ENCODE data around the gene TEX11. TPM values are rescaled to one million over a fixed set of nuclear protein-coding genes. Genes with fewer than 3 reads are reported as not detected.

TEX11 gene
- total and polyA plus RNA-seq, 2 experiments from 2014 or later, result not detected

GRCh38 chrX:70552130-70552704 lies 356.3 kb downstream of the TEX11 start:
- Histone ChIP-seq H4K20me1 (ENCODE audit: insufficient read depth) (no peaks in the 10 kb centered on the region), H3K4me3 (no peak overlapping the region), H3K79me2 (ENCODE audit: insufficient read depth) (no peaks in the 10 kb centered on the region), H3K36me3 (ENCODE audit: low read depth) (no peaks in the 10 kb centered on the region), H3K9me3 (ENCODE audit: low read depth) (no peaks in the 10 kb centered on the region), H3K27me3 (replicated peaks; ENCODE audit: insufficient read depth) (no peaks in the 10 kb centered on the region), H3K9ac (no peak overlapping the region), H3K27ac (no peak overlapping the region), H3F3A (ENCODE audit: insufficient read depth) (no peaks in the 10 kb centered on the region), H3K9me2 (ENCODE audit: insufficient read depth) (no peaks in the 10 kb centered on the region), H3K4me1 (ENCODE audit: insufficient read depth) (peaks cover 9% of the 10 kb centered on the region), H3K4me2 (ENCODE audit: unreplicated experiment) (no peak overlapping the region), H2AFZ (no peak overlapping the region)
- WGBS, 2 experiments (ENCODE audit: low coverage in 1 of 2, low lambda C conversion rate in 2 of 2, missing lambda C conversion rate in 2 of 2), result 61 to 64% methylated on average over 7 of the region's 7 CpGs
- DNase-seq, result no peak
- in situ Hi-C loops (cut with MboI), result no loop called here
- no peak for TF ChIP-seq EZH2 (IDR thresholded peaks at IDR 0.05; ENCODE audit: insufficient read depth, poor library complexity, severe bottlenecking)
- TF ChIP-seq EZH2phosphoT487 (IDR thresholded peaks at IDR 0.05; ENCODE audit: insufficient read depth, low read depth), result no peak

- no peak for DNase-seq
- no peaks in the 10 kb centered on the region for H3K79me2 ChIP-seq (ENCODE audit: insufficient read depth)
- no peak for TF ChIP-seq EZH2phosphoT487 (IDR thresholded peaks at IDR 0.05; ENCODE audit: insufficient read depth, low read depth)
- TF ChIP-seq EZH2 (IDR thresholded peaks at IDR 0.05; ENCODE audit: insufficient read depth, poor library complexity, severe bottlenecking), result no peak
- H2AFZ ChIP-seq, result no peak overlapping the region
- no peaks in the 10 kb centered on the region for H3K9me2 ChIP-seq (ENCODE audit: insufficient read depth)
- H3K4me3 ChIP-seq, result no peak overlapping the region
- no peak overlapping the region for H3K9ac ChIP-seq
- H3K27ac ChIP-seq, result no peak overlapping the region
- H3K9me3 ChIP-seq (ENCODE audit: low read depth), result no peaks in the 10 kb centered on the region
- peaks cover 8% of the 10 kb centered on the region for H3K4me1 ChIP-seq (ENCODE audit: insufficient read depth)
- whole genome bisulfite sequencing, 2 experiments (ENCODE audit: low coverage in 1 of 2, low lambda C conversion rate in 2 of 2, missing lambda C conversion rate in 2 of 2), result 0 to 25% methylated on average over 1 to 3 of the region's 3 CpGs
- no peak overlapping the region for H3K4me2 ChIP-seq (ENCODE audit: unreplicated experiment)
- no peaks in the 10 kb centered on the region for H4K20me1 ChIP-seq (ENCODE audit: insufficient read depth)
- in situ Hi-C loops (cut with MboI), result no loop called here
- no peaks in the 10 kb centered on the region for H3K27me3 ChIP-seq (replicated peaks; ENCODE audit: insufficient read depth)
- no peaks in the 10 kb centered on the region for H3K36me3 ChIP-seq (ENCODE audit: low read depth)
- no peaks in the 10 kb centered on the region for H3F3A ChIP-seq (ENCODE audit: insufficient read depth)
These were observed 359.1 kb downstream of the TEX11 start for GRCh38 chrX:70549429-70549828.

GRCh38 chrX:70535198-70535597 lies 373.3 kb downstream of the TEX11 start:
- in situ Hi-C loops (cut with MboI), result no loop called here
- Histone ChIP-seq H3F3A (ENCODE audit: insufficient read depth) (no peaks in the 10 kb centered on the region), H3K27me3 (replicated peaks; ENCODE audit: insufficient read depth) (no peaks in the 10 kb centered on the region), H3K9me3 (ENCODE audit: low read depth) (no peaks in the 10 kb centered on the region), H4K20me1 (ENCODE audit: insufficient read depth) (no peaks in the 10 kb centered on the region), H3K9ac (no peak overlapping the region), H2AFZ (no peak overlapping the region), H3K36me3 (ENCODE audit: low read depth) (no peaks in the 10 kb centered on the region), H3K4me2 (ENCODE audit: unreplicated experiment) (no peak overlapping the region), H3K4me3 (no peak overlapping the region), H3K79me2 (ENCODE audit: insufficient read depth) (no peaks in the 10 kb centered on the region), H3K4me1 (ENCODE audit: insufficient read depth) (no peaks in the 10 kb centered on the region), H3K27ac (no peak overlapping the region), H3K9me2 (ENCODE audit: insufficient read depth) (no peaks in the 10 kb centered on the region)
- DNase-seq, result no peak
- 29 to 36% methylated on average over 1 of the region's 1 CpG for WGBS, 2 experiments (ENCODE audit: low coverage in 1 of 2, low lambda C conversion rate in 2 of 2, missing lambda C conversion rate in 2 of 2)
- no peak for TF ChIP-seq EZH2phosphoT487 (IDR thresholded peaks at IDR 0.05; ENCODE audit: insufficient read depth, low read depth)
- TF ChIP-seq EZH2 (IDR thresholded peaks at IDR 0.05; ENCODE audit: insufficient read depth, poor library complexity, severe bottlenecking), result no peak

- H3K4me3 ChIP-seq, result no peak overlapping the region
- no peak overlapping the region for H3K27ac ChIP-seq
- 9 to 21% methylated on average over 3 of the region's 3 CpGs for whole genome bisulfite sequencing, 2 experiments (ENCODE audit: low coverage in 1 of 2, low lambda C conversion rate in 2 of 2, missing lambda C conversion rate in 2 of 2)
- H3F3A ChIP-seq (ENCODE audit: insufficient read depth), result no peaks in the 10 kb centered on the region
- H3K36me3 ChIP-seq (ENCODE audit: low read depth), result no peaks in the 10 kb centered on the region
- H3K4me1 ChIP-seq (ENCODE audit: insufficient read depth), result no peaks in the 10 kb centered on the region
- TF ChIP-seq EZH2 (IDR thresholded peaks at IDR 0.05; ENCODE audit: insufficient read depth, poor library complexity, severe bottlenecking), result no peak
- no peak for TF ChIP-seq EZH2phosphoT487 (IDR thresholded peaks at IDR 0.05; ENCODE audit: insufficient read depth, low read depth)
- in situ Hi-C loops (cut with MboI), result no loop called here
- no peaks in the 10 kb centered on the region for H3K9me3 ChIP-seq (ENCODE audit: low read depth)
- H3K4me2 ChIP-seq (ENCODE audit: unreplicated experiment), result no peak overlapping the region
- no peaks in the 10 kb centered on the region for H3K9me2 ChIP-seq (ENCODE audit: insufficient read depth)
- no peaks in the 10 kb centered on the region for H3K27me3 ChIP-seq (replicated peaks; ENCODE audit: insufficient read depth)
- no peaks in the 10 kb centered on the region for H4K20me1 ChIP-seq (ENCODE audit: insufficient read depth)
- no peak overlapping the region for H2AFZ ChIP-seq
- no peaks in the 10 kb centered on the region for H3K79me2 ChIP-seq (ENCODE audit: insufficient read depth)
- DNase-seq, result no peak
- no peak overlapping the region for H3K9ac ChIP-seq
These were observed 380.7 kb downstream of the TEX11 start for GRCh38 chrX:70527610-70528345.

All from GM23248 (cell line).